K562 (cell line): ENCODE data around the gene GPATCH2L. TPM values are rescaled to one million over a fixed set of nuclear protein-coding genes. Genes with fewer than 3 reads are reported as not detected.

Source experiments
- ATAC-seq: fragments of 200-7000 bp; cut with Tn5 transposase; 3 replicates; pipeline ENCODE4 v1.9.1; 2020; ENCODE audit warnings: moderate library complexity
- BruUV-seq: library from RNA; stranded (reverse); fragments of 400-500 nt; replicated peaks from 2 replicates; lab custom pipeline; 2021; lab: Mats Ljungman, UMichigan
- CTCF ChIA-PET: fragments of 300-600 bp; formaldehyde crosslinking; extraction: SDS; loops from one replicate; lab custom pipeline; 2021; ENCODE audit warnings: low intra/inter-chr PET ratio; lab: Yijun Ruan, JAX
- POLR2A ChIA-PET: fragments of 300-600, 350-650 bp; sonication (Branson Sonifier 250); formaldehyde crosslinking; extraction: SDS; loops from one replicate; lab custom pipeline; 2021; ENCODE audit warnings: antibody characterized with exemption, inconsistent platforms; lab: Yijun Ruan, JAX
- DNase-seq, 4 experiments: peaks; one replicate each; pipeline versions ENCODE4 v3.0.0 to v3.0.0-alpha.2; 2011 to 2018; ENCODE audit warnings: low spot score in 3 of 4, mixed read lengths in 3 of 4; ENCODE audit errors: extremely low read depth in 1 of 4
- FAIRE-seq: peaks from 2 replicates; lab custom pipeline; 2011; peaks lifted over from hg19 to GRCh38; lab: Jason Lieb, UNC
- H2AFZ ChIP-seq: 2 replicates; pipeline ENCODE4 v1.6.0; 2011; ENCODE audit warnings: low read depth, low read length, control low read depth, inconsistent platforms
- H3K27ac ChIP-seq: fragments of 200-600 bp; 3 replicates; pipeline ENCODE4 v1.8.0; 2011; ENCODE audit warnings: low read depth, mild to moderate bottlenecking, control low read depth, inconsistent platforms, low read length, moderate library complexity, mixed read lengths; ENCODE audit errors: extremely low read depth
- H3K27me3 ChIP-seq, 2 experiments: fragments of 300-600 bp in 1 of 2; 2 replicates in 1 of 2; 3 replicates in 1 of 2; pipeline versions ENCODE4 v1.6.0 to v1.8.0; 2011; ENCODE audit warnings: inconsistent platforms in 2 of 2, low read length in 2 of 2, mild to moderate bottlenecking in 1 of 2, mixed read lengths in 1 of 2, moderate library complexity in 1 of 2; ENCODE audit not compliant: control insufficient read depth in 2 of 2, insufficient read depth in 2 of 2
- H3K36me3 ChIP-seq: fragments of 300-600 bp; 3 replicates; pipeline ENCODE4 v1.8.0; 2011; ENCODE audit warnings: mild to moderate bottlenecking, low read length, inconsistent platforms; ENCODE audit not compliant: control insufficient read depth, insufficient read depth
- H3K4me1 ChIP-seq, 2 experiments: fragments of 200-600 bp in 1 of 2; replicated peaks in 1 of 2; 2 replicates in 1 of 2; 3 replicates in 1 of 2; pipeline versions ENCODE4 v1.5.1 to v1.8.0; 2011; ENCODE audit warnings: inconsistent platforms in 2 of 2, low read length in 2 of 2, mild to moderate bottlenecking in 1 of 2, mixed read lengths in 1 of 2, moderate library complexity in 1 of 2; ENCODE audit not compliant: control insufficient read depth in 2 of 2, insufficient read depth in 2 of 2
- H3K4me2 ChIP-seq: 2 replicates; pipeline ENCODE4 v1.6.1; 2011; ENCODE audit warnings: low read length, control low read depth, inconsistent platforms, mixed read lengths; ENCODE audit not compliant: insufficient read depth
- H3K4me3 ChIP-seq: fragments of 200-600 bp; sonication (generic), shearing (Covaris generic); 2 replicates; pipeline ENCODE4 v1.5.1; 2016; ENCODE audit warnings: control low read depth, inconsistent platforms
- H3K79me2 ChIP-seq: fragments of 200-600 bp; 3 replicates; pipeline ENCODE4 v1.8.0; 2011; ENCODE audit warnings: low read length, inconsistent platforms; ENCODE audit not compliant: control insufficient read depth, insufficient read depth
- H3K9ac ChIP-seq, 2 experiments: 2 replicates each; pipeline versions ENCODE4 v1.6.0 to v1.6.1; 2011; ENCODE audit warnings: low read depth in 2 of 2, low read length in 2 of 2, control low read depth in 1 of 2, inconsistent platforms in 1 of 2, mild to moderate bottlenecking in 1 of 2, mixed read lengths in 1 of 2; ENCODE audit not compliant: insufficient read depth in 1 of 2
- H3K9me1 ChIP-seq: one replicate; pipeline ENCODE4 v1.6.0; 2011; ENCODE audit warnings: inconsistent platforms, mild to moderate bottlenecking, low read length, moderate library complexity; ENCODE audit not compliant: control insufficient read depth, insufficient read depth
- H3K9me3 ChIP-seq: replicated peaks from 2 replicates; pipeline ENCODE4 v1.5.1; 2011; ENCODE audit warnings: low read depth, low read length, inconsistent platforms; ENCODE audit not compliant: control insufficient read depth, insufficient read depth
- H4K20me1 ChIP-seq: replicated peaks from 2 replicates; pipeline ENCODE4 v1.6.1; 2011; ENCODE audit warnings: low read length, inconsistent platforms, mixed read lengths; ENCODE audit not compliant: control insufficient read depth, insufficient read depth
- ARHGAP35 ChIP-seq: fragments of 450-650 bp; IDR thresholded peaks from 2 replicates; pipeline ENCODE4 v1.6.1; 2018; ENCODE audit not compliant: partially characterized antibody
- PHB ChIP-seq: fragments of 250-450 bp; sonication (Bioruptor Pico); IDR thresholded peaks from 2 replicates; pipeline ENCODE4 v1.5.0; 2021
- SAFB2 ChIP-seq: fragments of 200-400 bp; formaldehyde crosslinking; IDR thresholded peaks from 2 replicates; pipeline ENCODE4 v1.6.1; 2018; ENCODE audit warnings: borderline replicate concordance, low read length, low read depth, moderate library complexity; ENCODE audit not compliant: severe bottlenecking
- TAF1 ChIP-seq: IDR thresholded peaks from 2 replicates; pipeline ENCODE4 v1.6.1; 2011; ENCODE audit warnings: mild to moderate bottlenecking, low read length, moderate library complexity; ENCODE audit not compliant: insufficient read depth, control insufficient read depth, severe bottlenecking; ENCODE audit errors: extremely low read depth
- TBP ChIP-seq: optimal IDR thresholded peaks from 2 replicates; pipeline ENCODE3; 2011; ENCODE audit warnings: low read depth, low read length, improper control_type of control experiment
- ZNF140 ChIP-seq: fragments of 250-450 bp; sonication (Bioruptor Pico); IDR thresholded peaks from 2 replicates; pipeline ENCODE4 v1.8.0; 2021; ENCODE audit warnings: moderate library complexity, mild to moderate bottlenecking, inconsistent platforms
- WGBS: fragments of 100-300 bp; shearing (Covaris generic); methylation state at CpG from one replicate; pipeline ENCODE4 v1.1.6; 2016; ENCODE audit warnings: low coverage, mixed read lengths; ENCODE audit not compliant: insufficient coverage; ENCODE audit errors: missing lambda C conversion rate; 5-methylcytosine and 5-hydroxymethylcytosine counted together
- in situ Hi-C: fragments of 300-500 bp; cut with MboI; formaldehyde crosslinking; loops from 4 replicates; pipeline ENCODE4 v1.15.0; 2018; ENCODE audit warnings: inconsistent platforms, mixed read lengths
- intact Hi-C: fragments of 100-400 bp; cut with micrococcal nuclease; formaldehyde crosslinking; loops from 2 replicates; pipeline ENCODE4 v1.14.2; 2022
- polyA plus RNA-seq, 8 experiments: library from polyadenylated mRNA; depleted of rRNA in 4 of 8; stranded (reverse) in 5 of 8; unstranded in 3 of 8; fragments of >200 nt; fragmentation: Nextera tagmentation in 2 of 8; fragmentation: Illumina TruSeq in 1 of 8; extraction: Ambion mirVana in 2 of 8; extraction: Trizol in 1 of 8; gene quantifications; 2 replicates each; pipeline versions ENCODE4 v1.2.1 to v1.2.3, GENCODE V29; 2011 to 2014; ENCODE audit warnings: inconsistent platforms in 1 of 8, missing spikeins in 1 of 8
- total RNA-seq, 7 experiments: library from RNA; depleted of rRNA in 6 of 7; stranded (reverse); fragments of >200 nt in 6 of 7; fragmentation: Illumina TruSeq in 2 of 7; extraction: Trizol in 2 of 7; gene quantifications; 2 replicates each; pipeline versions ENCODE4 v1.2.1 to v1.2.3, GENCODE V29; 2011 to 2021; ENCODE audit warnings: low replicate concordance in 1 of 7

Gene GPATCH2L
- total and polyA plus RNA-seq, 9 of the 15 experiments (the other 6 are each of a cell fraction or from before 2014, with no cell fraction given): 13.1 to 39.6 (median 20.0) TPM

DNA sequence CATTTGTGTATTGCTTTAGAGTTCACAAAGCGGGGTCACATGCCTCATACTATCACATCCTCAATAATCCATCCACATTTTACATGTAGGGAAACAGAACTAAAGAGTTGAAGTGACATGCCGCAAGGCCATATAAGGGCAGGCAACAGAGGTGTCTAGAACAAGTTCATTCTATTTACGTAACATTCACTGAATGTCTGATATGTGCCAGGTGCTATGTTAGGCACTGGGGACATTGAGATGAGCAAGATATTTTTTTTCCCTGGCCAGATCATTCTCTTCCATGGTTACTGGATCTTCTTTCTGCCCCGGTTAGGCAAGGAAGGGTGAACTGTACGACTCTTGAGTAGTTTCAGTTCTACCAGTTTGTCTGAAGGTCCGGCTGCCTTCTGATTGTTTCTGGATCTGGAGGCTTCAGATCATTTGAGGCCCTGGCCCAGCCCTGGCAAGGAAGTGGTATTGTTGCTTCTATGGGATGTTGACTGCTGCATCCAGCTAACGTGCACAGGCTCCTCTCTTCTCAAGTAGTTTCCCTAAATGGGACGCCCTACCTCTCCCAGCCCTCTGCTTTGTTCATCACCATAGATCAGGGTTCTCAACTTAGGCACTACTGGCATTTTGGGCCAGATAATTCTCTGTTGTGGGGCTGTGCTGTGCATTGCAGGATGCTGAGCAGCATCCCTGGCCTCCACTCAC is 12.1 kb downstream of the GPATCH2L start:
- FAIRE-seq (no peak), ATAC-seq (no peak), DNase-seq (no peak)
- no TSS peak for BruUV-seq
- Histone ChIP-seq H3K4me3 (no peak overlapping the region), H3K36me3 (peaks cover 56% of the 10 kb centered on the region), H3K79me2 (peaks cover 45% of the 10 kb centered on the region), H3K9me1 (no peaks in the 10 kb centered on the region), H3K27me3 (no peaks in the 10 kb centered on the region), H3K4me1 (no peaks in the 10 kb centered on the region), H3K9ac (no peak overlapping the region), H3K4me2 (no peak overlapping the region), H3K27ac (no peak overlapping the region), H4K20me1 (no peaks in the 10 kb centered on the region; the same call in 1 of the 2 replicates), H3K9me3 (no peaks in the 10 kb centered on the region), H2AFZ (no peak overlapping the region)
- intact Hi-C loops: no loop called here
- 70% methylated on average over 5 of the region's 8 CpGs for WGBS
- in situ Hi-C loops: no loop called here
- POLR2A ChIA-PET: interaction anchor here (0.7 kb wide), 1 partner anchor 44 kb away, joined by 3 read pairs; no protein-coding TSS in a partner anchor
- CTCF ChIA-PET: no interaction called here
- TF ChIP-seq PHB (CRISPR knock-in tag) (no peak), ZNF140 (CRISPR knock-in tag) (no peak), TBP (no peak), ARHGAP35 (no peak), SAFB2 (no peak), TAF1 (no peak)
